Lung (tissue), 12 donors: Measurements from ENCODE around the gene ALKAL2. TPM values are rescaled to one million over a fixed set of nuclear protein-coding genes. Genes with fewer than 3 reads are reported as not detected.

Experiments used
- ATAC-seq: fragments of 200-7000 bp; cut with Tn5 transposase; one replicate; pipeline ENCODE4 v1.9.1; 2020; ENCODE audit warnings: moderate number of reproducible peaks; ENCODE audit not compliant: insufficient read depth, low FRiP score
- DNase-seq, 3 donors: peaks; one replicate each; pipeline ENCODE4 v3.0.0-alpha.2; 2013 to 2017
- H3K27ac ChIP-seq, 2 donors: one replicate each; pipeline ENCODE4 v1.5.1; 2013; ENCODE audit warnings: mild to moderate bottlenecking in 2 of 2, moderate library complexity in 2 of 2, control low read depth in 1 of 2, inconsistent platforms in 1 of 2, low read depth in 1 of 2, low read length in 1 of 2
- H3K27me3 ChIP-seq, 3 donors: one replicate each; pipeline ENCODE4 v1.5.1; 2013; ENCODE audit warnings: low read length in 2 of 3; ENCODE audit not compliant: control insufficient read depth in 3 of 3, insufficient read depth in 3 of 3
- H3K36me3 ChIP-seq, 4 donors: one replicate each; pipeline ENCODE4 v1.5.1; 2013; ENCODE audit warnings: low read length in 4 of 4, mild to moderate bottlenecking in 1 of 4, moderate library complexity in 1 of 4; ENCODE audit not compliant: control insufficient read depth in 4 of 4, insufficient read depth in 4 of 4
- H3K4me1 ChIP-seq, 5 donors: one replicate each; pipeline ENCODE4 v1.5.1; 2013; ENCODE audit warnings: low read length in 5 of 5, mild to moderate bottlenecking in 2 of 5, moderate library complexity in 1 of 5; ENCODE audit not compliant: control insufficient read depth in 5 of 5, insufficient read depth in 5 of 5
- H3K4me3 ChIP-seq: one replicate; pipeline ENCODE4 v1.5.1; 2013; ENCODE audit warnings: mild to moderate bottlenecking, control low read depth, moderate library complexity
- H3K9ac ChIP-seq, 2 donors: one replicate each; pipeline ENCODE4 v1.5.1; 2013; ENCODE audit warnings: low read length in 2 of 2, control low read depth in 1 of 2; ENCODE audit not compliant: insufficient read depth in 1 of 2
- H3K9me3 ChIP-seq, 4 donors: one replicate each; pipeline ENCODE4 v1.5.1; 2013; ENCODE audit warnings: low read length in 3 of 4, mild to moderate bottlenecking in 1 of 4, moderate library complexity in 1 of 4; ENCODE audit not compliant: control insufficient read depth in 4 of 4, insufficient read depth in 3 of 4
- WGBS, 2 donors: extraction: QIAGEN DNeasy Blood & Tissue Kit; methylation state at CpG; one replicate each; pipeline ENCODE4 v1.1.7; 2013; 5-methylcytosine and 5-hydroxymethylcytosine counted together
- polyA plus RNA-seq, 2 donors: library from polyadenylated mRNA; stranded (reverse); fragments of 200-250 nt; gene quantifications; one replicate each; pipeline ENCODE4 v1.2.1, GENCODE V29; 2013
- total RNA-seq, 2 donors: library from RNA; depleted of rRNA in 1 of 2; stranded (reverse); fragments of >200 nt in 1 of 2; gene quantifications; one replicate each; pipeline ENCODE4 v1.2.1, GENCODE V29; 2014 to 2021
- TF ChIP-seq, protein P1 (sequence below): IDR thresholded peaks from 2 replicates; pipeline ENCODE4 v1.5.1; 2012; ENCODE audit warnings: mild to moderate bottlenecking; ENCODE audit errors: control extremely low read depth, extremely low read depth
- donor health status: control.
- donor health status: control.
- donor health status: Bipolar disorder and iron deficiency.
- donor health status: healthy.
- donor health status: DM: yes; HTN: yes; CAD: no.

The ALKAL2 gene
- total and polyA plus RNA-seq, 4 donors = 13.4 to 31.3 (median 19.1) TPM

- DNase-seq (no peak), ATAC-seq (no peak)
- H3K4me1 ChIP-seq = no peaks in the 10 kb centered on the region
- peaks cover 0 to 3% (median 0%) of the 10 kb centered on the region in 4 donors for H3K9me3 ChIP-seq
- WGBS, 2 donors = 89 to 93% methylated on average over 7 of the region's 7 CpGs
- H3K36me3 ChIP-seq = peaks cover 5 to 12% (median 7%) of the 10 kb centered on the region in 4 donors
- H3K27me3 ChIP-seq = no peaks in the 10 kb centered on the region
- no peak overlapping the region for H3K4me3 ChIP-seq
- TF ChIP-seq, protein P1, sequence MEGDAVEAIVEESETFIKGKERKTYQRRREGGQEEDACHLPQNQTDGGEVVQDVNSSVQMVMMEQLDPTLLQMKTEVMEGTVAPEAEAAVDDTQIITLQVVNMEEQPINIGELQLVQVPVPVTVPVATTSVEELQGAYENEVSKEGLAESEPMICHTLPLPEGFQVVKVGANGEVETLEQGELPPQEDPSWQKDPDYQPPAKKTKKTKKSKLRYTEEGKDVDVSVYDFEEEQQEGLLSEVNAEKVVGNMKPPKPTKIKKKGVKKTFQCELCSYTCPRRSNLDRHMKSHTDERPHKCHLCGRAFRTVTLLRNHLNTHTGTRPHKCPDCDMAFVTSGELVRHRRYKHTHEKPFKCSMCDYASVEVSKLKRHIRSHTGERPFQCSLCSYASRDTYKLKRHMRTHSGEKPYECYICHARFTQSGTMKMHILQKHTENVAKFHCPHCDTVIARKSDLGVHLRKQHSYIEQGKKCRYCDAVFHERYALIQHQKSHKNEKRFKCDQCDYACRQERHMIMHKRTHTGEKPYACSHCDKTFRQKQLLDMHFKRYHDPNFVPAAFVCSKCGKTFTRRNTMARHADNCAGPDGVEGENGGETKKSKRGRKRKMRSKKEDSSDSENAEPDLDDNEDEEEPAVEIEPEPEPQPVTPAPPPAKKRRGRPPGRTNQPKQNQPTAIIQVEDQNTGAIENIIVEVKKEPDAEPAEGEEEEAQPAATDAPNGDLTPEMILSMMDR = no peak
- no peak overlapping the region for H3K27ac ChIP-seq
- no peak overlapping the region for H3K9ac ChIP-seq
Measured at GRCh38 chr2:254241-254640, 33.6 kb downstream of the ALKAL2 start.

DNA sequence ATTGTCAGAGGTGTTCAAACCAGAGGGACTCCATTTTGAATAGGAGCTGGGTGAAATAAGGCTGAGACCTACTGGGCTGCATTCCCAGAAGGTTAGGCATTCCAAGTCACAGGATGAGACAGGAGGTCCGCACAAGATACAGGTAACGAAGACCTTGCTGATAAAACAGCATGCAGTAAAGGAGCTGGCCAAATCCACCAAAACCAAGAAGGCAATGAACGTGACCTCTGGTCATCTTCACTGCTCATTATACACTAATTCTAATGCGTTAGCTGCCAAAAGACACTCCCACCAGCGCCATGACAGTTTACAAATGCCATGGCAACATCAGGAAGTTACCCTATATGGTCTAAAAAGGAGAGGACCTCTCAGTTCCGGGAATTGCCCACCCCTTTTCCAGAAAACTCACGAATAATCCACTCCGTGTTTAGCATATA lies 34.7 kb downstream of the ALKAL2 start:
- DNase-seq (no peak), ATAC-seq (no peak)
- TF ChIP-seq, protein P1 = no peak
- Histone ChIP-seq H3K4me1 (no peaks in the 10 kb centered on the region), H3K9me3 (peaks cover 0 to 3% (median 0%) of the 10 kb centered on the region in 4 donors), H3K4me3 (no peak overlapping the region), H3K27ac (no peak overlapping the region), H3K36me3 (peaks cover 5 to 16% (median 9%) of the 10 kb centered on the region in 4 donors), H3K9ac (no peak overlapping the region), H3K27me3 (no peaks in the 10 kb centered on the region)
- WGBS, 2 donors = 86 to 89% methylated on average over 8 of the region's 8 CpGs

DNA sequence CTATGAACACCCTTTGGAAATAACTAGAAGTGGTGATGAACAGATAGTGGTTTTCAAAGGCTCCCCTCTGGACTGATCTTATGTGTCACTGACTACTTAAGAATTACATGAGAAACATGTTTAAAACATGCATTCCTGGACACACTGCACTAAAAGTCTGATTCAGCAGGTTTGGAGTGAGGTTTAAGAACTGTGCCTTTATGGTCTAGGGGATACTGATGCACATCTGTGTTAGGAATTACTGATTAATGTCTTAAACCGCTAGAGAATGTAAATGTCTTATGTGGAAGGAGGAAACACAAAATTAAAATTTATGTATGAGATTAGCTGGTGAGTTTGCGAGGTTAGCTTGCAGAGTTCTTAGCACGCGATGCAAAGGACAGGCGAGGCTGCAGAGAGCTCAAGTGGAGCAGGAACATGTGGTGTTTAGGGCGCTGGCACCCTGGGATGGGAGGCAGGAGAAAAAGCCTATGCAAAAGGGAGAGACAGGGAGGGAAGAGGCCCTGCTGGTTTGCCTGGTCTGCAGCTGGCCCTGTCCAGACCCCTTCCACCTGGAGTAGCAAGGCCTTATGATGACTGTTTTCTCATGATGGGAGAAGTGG lies 35.8 kb downstream of the ALKAL2 start:
- ATAC-seq (no peak), DNase-seq (no peak)
- no peaks in the 10 kb centered on the region for H3K27me3 ChIP-seq
- no peak overlapping the region for H3K9ac ChIP-seq
- 94 to 97% methylated on average over 6 of the region's 6 CpGs for WGBS, 2 donors
- no peaks in the 10 kb centered on the region for H3K4me1 ChIP-seq
- H3K9me3 ChIP-seq = no peaks in the 10 kb centered on the region
- H3K27ac ChIP-seq = no peak overlapping the region
- TF ChIP-seq, protein P1 = no peak
- peaks cover 5 to 20% (median 10%) of the 10 kb centered on the region in 4 donors for H3K36me3 ChIP-seq
- H3K4me3 ChIP-seq = no peak overlapping the region
